Endodermal cell (in vitro differentiated cells): ENCODE results near the gene NFE2. TPM values are rescaled to one million over a fixed set of nuclear protein-coding genes. Genes with fewer than 3 reads are reported as not detected.
"Not testable (repeated sequence)": the region's sequence is repeated elsewhere in the genome, so short reads cannot be mapped to it uniquely, and the experiment has no call there.

Source experiments
- DNase-seq: peaks from one replicate; pipeline ENCODE4 v3.0.0-alpha.2; 2017
- H3K27ac ChIP-seq: 2 replicates; pipeline ENCODE4 v1.5.1; 2013; ENCODE audit warnings: mild to moderate bottlenecking, low read depth, low read length, moderate library complexity
- H3K27me3 ChIP-seq: 2 replicates; pipeline ENCODE4 v1.6.1; 2013; ENCODE audit warnings: mild to moderate bottlenecking, low read length, moderate library complexity; ENCODE audit not compliant: insufficient read depth, control insufficient read depth, poor library complexity, severe bottlenecking
- H3K36me3 ChIP-seq: 2 replicates; pipeline ENCODE4 v1.7.0; 2013; ENCODE audit warnings: mild to moderate bottlenecking, low read length, moderate library complexity; ENCODE audit not compliant: control insufficient read depth, insufficient read depth
- H3K4me1 ChIP-seq: one replicate; pipeline ENCODE4 v1.7.0; 2013; ENCODE audit warnings: low read length; ENCODE audit not compliant: control insufficient read depth, insufficient read depth
- H3K4me3 ChIP-seq: 2 replicates; pipeline ENCODE4 v1.5.1; 2013; ENCODE audit warnings: mild to moderate bottlenecking, low read length, moderate library complexity
- H3K9ac ChIP-seq: 2 replicates; pipeline ENCODE4 v1.6.1; 2013; ENCODE audit warnings: mild to moderate bottlenecking, low read length, moderate library complexity; ENCODE audit not compliant: poor library complexity, severe bottlenecking; ENCODE audit errors: extremely low read depth
- H3K9me3 ChIP-seq: 2 replicates; pipeline ENCODE4 v1.6.1; 2013; ENCODE audit warnings: mild to moderate bottlenecking, low read length, moderate library complexity; ENCODE audit not compliant: control insufficient read depth
- H3K27ac Mint-ChIP-seq: 2 replicates; pipeline ENCODE4 v1.8.0; 2020; ENCODE audit warnings: mixed read lengths
- H3K27me3 Mint-ChIP-seq: 2 replicates; pipeline ENCODE4 v1.8.0; 2021; ENCODE audit warnings: mild to moderate bottlenecking, mixed read lengths; ENCODE audit not compliant: insufficient read depth
- H3K36me3 Mint-ChIP-seq: 2 replicates; pipeline ENCODE4 v1.8.0; 2020; ENCODE audit warnings: low read depth, mixed read lengths
- H3K4me1 Mint-ChIP-seq: 2 replicates; pipeline ENCODE4 v1.8.0; 2020; ENCODE audit warnings: mixed read lengths
- H3K4me3 Mint-ChIP-seq: 2 replicates; pipeline ENCODE4 v1.8.0; 2020; ENCODE audit warnings: mild to moderate bottlenecking, moderate library complexity, mixed read lengths
- H3K9me3 Mint-ChIP-seq: 2 replicates; pipeline ENCODE4 v1.8.0; 2020; ENCODE audit warnings: mild to moderate bottlenecking, mixed read lengths
- CTCF ChIP-seq: fragments of 200-600 bp; sonication (generic); conservative IDR thresholded peaks from 2 replicates; pipeline ENCODE4 v1.5.0; 2021; ENCODE audit warnings: antibody characterized with exemption, mild to moderate bottlenecking
- WGBS, 2 experiments: methylation state at CpG; one replicate each; pipeline versions ENCODE4 v1.1.5 to v1.1.7; 2013; ENCODE audit warnings: missing lambda C conversion rate in 2 of 2, mixed read lengths in 1 of 2; ENCODE audit not compliant: insufficient coverage in 1 of 2, insufficient read length in 1 of 2; 5-methylcytosine and 5-hydroxymethylcytosine counted together
- total RNA-seq, 2 donors: library from RNA; stranded (reverse); fragmentation: NEBNext Ultra II Directional in 1 of 2; extraction: Animal tissue kit (Norgen Biotek cat#: 25700) in 1 of 2; gene quantifications; 2 replicates in 1 of 2; 3 replicates in 1 of 2; pipeline ENCODE4 v1.2.1, GENCODE V29; 2021

NFE2 gene
- total RNA-seq, 2 donors from 2014 or later: 2.7 TPM

GRCh38 chr12:54328595-54329337, 28.0 kb upstream of the NFE2 start:
- peaks cover 5% of the 10 kb centered on the region for H3K4me1 ChIP-seq
- Mint-ChIP-seq H3K36me3 (peaks cover 14% of the 10 kb centered on the region), H3K4me1 (peaks cover 18% of the 10 kb centered on the region), H3K9me3 (no peaks in the 10 kb centered on the region), H3K27ac (peak overlapping the region; percentile 80), H3K27me3 (no peaks in the 10 kb centered on the region), H3K4me3 (no peak overlapping the region)
- no peaks in the 10 kb centered on the region for H3K9me3 ChIP-seq
- 73 to 86% methylated on average over 5 to 6 of the region's 6 CpGs for WGBS, 2 experiments
- H3K9ac ChIP-seq: no peak overlapping the region
- no peak overlapping the region for H3K4me3 ChIP-seq
- no peaks in the 10 kb centered on the region for H3K27me3 ChIP-seq
- no peak for DNase-seq
- H3K36me3 ChIP-seq: peaks cover 13% of the 10 kb centered on the region
- H3K27ac ChIP-seq: no peak overlapping the region
- no peak for TF ChIP-seq CTCF

- 71 to 79% methylated on average over 11 to 19 of the region's 22 CpGs for WGBS, 2 experiments
- H3K9ac ChIP-seq: peak overlapping the region; percentile 97
- H3K36me3 ChIP-seq, H3K36me3 Mint-ChIP-seq, H3K4me1 ChIP-seq, H3K27me3 Mint-ChIP-seq, H3K9me3 ChIP-seq, H3K9me3 Mint-ChIP-seq, DNase-seq, H3K27me3 ChIP-seq: not testable (repeated sequence)
- peak overlapping the region; percentile 81 for H3K27ac ChIP-seq
- H3K4me1 Mint-ChIP-seq: peaks cover 18% of the 10 kb centered on the region
- H3K4me3 ChIP-seq: peak overlapping the region; percentile 96
- peak overlapping the region; percentile 100 for H3K27ac Mint-ChIP-seq
- H3K4me3 Mint-ChIP-seq: peak overlapping the region; percentile 100
These were observed 24.8 kb upstream of the NFE2 start for GRCh38 chr12:54325442-54326109.

- Mint-ChIP-seq H3K9me3 (no peaks in the 10 kb centered on the region), H3K4me3 (peak within 1 kb of the TSS; percentile 100), H3K27me3 (no peaks in the 10 kb centered on the region), H3K36me3 (no peaks in the 10 kb centered on the region), H3K27ac (peak within 1 kb of the TSS; percentile 100), H3K4me1 (peaks cover 16% of the 10 kb centered on the region)
- H3K36me3 ChIP-seq: no peaks in the 10 kb centered on the region
- H3K9ac ChIP-seq: peak within 1 kb of the TSS; percentile 97
- peak within 1 kb of the TSS; percentile 96 for H3K4me3 ChIP-seq
- H3K27ac ChIP-seq: peak within 1 kb of the TSS; percentile 81
- no peaks in the 10 kb centered on the region for H3K9me3 ChIP-seq
- 2 to 3% methylated on average over 22 to 34 of the region's 34 CpGs for whole genome bisulfite sequencing, 2 experiments
- peak; percentile 99 for DNase-seq
- TF ChIP-seq CTCF: peak; percentile 91
- H3K4me1 ChIP-seq: peaks cover 2% of the 10 kb centered on the region
- H3K27me3 ChIP-seq: no peaks in the 10 kb centered on the region
These were observed 24.0 kb upstream of the NFE2 start, which contains the start of gene COPZ1 for GRCh38 chr12:54324617-54325441. Gene COPZ1, plus strand, starts transcription at chr12:54325131. Its CDS starts 33 bp downstream, at chr12:54325164.
